Activated CD4-positive, alpha-beta memory T cell treated with anti-CD3 and anti-CD28 coated beads, Interleukin-2, amount 10 ng/mL, durations not matched to agents 7 days and 5 days (primary cell): Measurements from ENCODE around the gene UGT1A10. TPM values are rescaled to one million over a fixed set of nuclear protein-coding genes. Genes with fewer than 3 reads are reported as not detected.
"Not testable (repeated sequence)": the region's sequence is repeated elsewhere in the genome, so short reads cannot be mapped to it uniquely, and the experiment has no call there.

Source experiments
- CTCF ChIA-PET: fragments of 350-600 bp; sonication (Branson Sonifier 250); formaldehyde crosslinking; loops from one replicate; lab custom pipeline; 2021; ENCODE audit warnings: antibody characterized with exemption, inconsistent platforms; lab: Charles Lee
- POLR2A ChIA-PET: fragments of 350-600 bp; sonication (Branson Sonifier 250); formaldehyde crosslinking; loops from one replicate; lab custom pipeline; 2021; ENCODE audit warnings: antibody characterized with exemption; lab: Charles Lee
- DNase-seq: peaks from one replicate; pipeline ENCODE4 v3.0.0-alpha.2; 2020
- H3K27ac Mint-ChIP-seq: one replicate; pipeline ENCODE4 v1.8.0; 2021; ENCODE audit warnings: mild to moderate bottlenecking, mixed read lengths
- H3K27me3 Mint-ChIP-seq: one replicate; pipeline ENCODE4 v1.8.0; 2021; ENCODE audit warnings: mixed read lengths
- H3K36me3 Mint-ChIP-seq: one replicate; pipeline ENCODE4 v1.8.0; 2021; ENCODE audit warnings: low read depth, mixed read lengths
- H3K4me1 Mint-ChIP-seq: one replicate; pipeline ENCODE4 v1.8.0; 2021; ENCODE audit warnings: mixed read lengths
- H3K4me3 Mint-ChIP-seq: one replicate; pipeline ENCODE4 v1.8.0; 2021; ENCODE audit warnings: mild to moderate bottlenecking, mixed read lengths
- H3K9me3 Mint-ChIP-seq: one replicate; pipeline ENCODE4 v1.8.0; 2021; ENCODE audit warnings: mixed read lengths
- total RNA-seq, 2 experiments: library from RNA; stranded (reverse); gene quantifications; one replicate each; pipeline ENCODE4 v1.2.3, GENCODE V29; 2021

UGT1A10 gene
- total RNA-seq, 2 experiments from 2014 or later = not detected

DNA sequence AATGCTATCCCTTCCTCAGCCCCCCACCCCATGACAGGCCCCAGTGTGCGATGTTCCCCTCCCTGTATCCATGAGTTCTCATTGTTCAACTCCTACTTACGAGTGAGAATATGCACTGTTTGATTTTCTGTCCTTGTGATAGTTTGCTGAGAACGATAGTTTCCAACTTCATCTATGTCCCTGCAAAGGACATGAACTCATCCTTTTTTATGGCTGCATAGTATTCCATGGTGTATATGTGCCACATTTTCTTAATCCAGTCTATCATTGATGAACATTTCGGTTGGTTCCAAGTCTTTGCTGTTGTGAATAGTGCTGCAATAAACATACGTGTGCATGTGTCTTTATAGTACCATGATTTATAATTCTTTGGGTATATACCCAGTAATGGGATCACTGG is 14.4 kb upstream of the UGT1A10 start:
- H3K27ac Mint-ChIP-seq, H3K36me3 Mint-ChIP-seq, CTCF ChIA-PET, H3K4me3 Mint-ChIP-seq, H3K9me3 Mint-ChIP-seq, DNase-seq, H3K4me1 Mint-ChIP-seq, POLR2A ChIA-PET: not testable (repeated sequence)
- peaks cover 33% of the 10 kb centered on the region for H3K27me3 Mint-ChIP-seq

DNA sequence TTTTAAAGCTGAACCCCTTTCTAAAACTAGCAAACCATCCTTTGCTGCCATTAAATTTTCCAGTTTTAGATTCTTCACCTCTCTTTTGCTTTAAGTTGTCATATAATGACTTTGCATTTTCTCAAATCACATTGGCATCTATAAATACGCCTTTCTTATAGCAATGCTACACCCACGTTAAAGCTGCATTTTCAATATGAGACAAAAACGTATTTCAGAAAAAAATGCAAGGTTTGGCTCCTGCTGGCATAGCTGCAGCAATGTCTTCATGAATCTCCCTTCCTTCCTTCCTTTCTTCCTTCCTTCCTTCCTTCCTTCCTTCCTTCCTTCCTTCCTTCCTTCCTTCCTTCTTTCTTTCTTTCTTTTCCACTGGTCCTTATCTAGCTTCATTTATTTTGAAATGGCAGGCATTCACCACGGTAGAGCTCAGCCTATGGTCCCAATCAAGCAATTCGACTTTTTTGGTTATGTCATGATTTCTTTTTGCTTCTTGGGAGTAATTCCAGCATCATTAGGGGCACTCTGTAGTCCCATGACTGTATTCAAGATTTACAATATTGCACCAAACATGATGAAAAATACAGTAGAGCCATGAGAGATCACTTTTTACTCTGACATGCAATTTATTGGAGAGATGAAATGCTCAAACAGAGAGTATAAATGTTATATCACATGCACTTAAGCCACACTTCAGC is 8.8 kb upstream of the UGT1A10 start:
- Mint-ChIP-seq H3K27me3 (peaks cover 46% of the 10 kb centered on the region), H3K36me3 (no peaks in the 10 kb centered on the region), H3K9me3 (peaks cover 10% of the 10 kb centered on the region), H3K27ac (no peak overlapping the region), H3K4me3 (no peak overlapping the region), H3K4me1 (no peaks in the 10 kb centered on the region)
- ChIA-PET POLR2A (interaction anchor here (0.7 kb wide), 1 partner anchor 29 kb away, joined by 3 read pairs; no protein-coding TSS in a partner anchor), CTCF (no interaction called here)
- no peak for DNase-seq

DNA sequence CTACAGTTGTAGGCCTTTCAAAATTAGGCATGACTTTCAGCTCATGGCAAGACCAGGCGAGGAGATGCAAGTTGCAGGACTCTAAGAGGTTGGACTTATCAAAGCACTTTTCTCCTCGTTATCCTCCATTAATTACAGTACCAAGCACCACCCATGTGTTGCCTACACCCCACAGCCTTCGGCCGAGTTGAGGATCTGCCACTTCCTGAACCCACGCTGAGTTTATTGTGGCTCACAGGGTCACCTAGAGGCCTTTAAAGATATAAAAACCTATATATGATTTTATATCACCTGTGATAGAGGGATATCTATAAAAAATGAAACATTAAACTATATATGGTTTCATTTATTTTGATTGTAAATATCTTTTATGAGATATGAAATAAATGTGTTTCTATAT is 2.6 kb downstream of the UGT1A10 start:
- no peak overlapping the region for H3K4me3 Mint-ChIP-seq
- no peaks in the 10 kb centered on the region for H3K4me1 Mint-ChIP-seq
- H3K9me3 Mint-ChIP-seq = no peaks in the 10 kb centered on the region
- ChIA-PET CTCF (no interaction called here), POLR2A (no interaction called here)
- no peak for DNase-seq
- H3K27me3 Mint-ChIP-seq = peaks cover 16% of the 10 kb centered on the region
- no peak overlapping the region for H3K27ac Mint-ChIP-seq
- no peaks in the 10 kb centered on the region for H3K36me3 Mint-ChIP-seq

DNA sequence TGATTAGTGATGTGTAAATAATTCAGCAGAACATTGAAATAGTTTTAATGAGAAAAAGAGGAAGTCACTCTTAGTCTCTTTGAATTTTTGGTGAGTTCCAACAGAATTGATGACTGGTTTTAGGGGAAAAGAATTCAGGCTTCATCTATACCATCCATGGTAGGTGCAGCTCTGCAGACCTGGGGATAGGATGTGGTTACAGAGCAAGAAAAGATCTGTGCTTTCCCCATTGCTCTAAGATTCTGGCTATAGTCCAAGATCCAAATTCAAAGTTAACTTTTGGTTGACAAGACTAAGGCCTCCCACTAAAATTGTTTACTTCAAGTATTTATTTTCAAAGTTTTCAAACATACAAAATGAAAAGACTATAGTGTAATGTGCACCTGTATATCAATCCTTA is 3.6 kb downstream of the UGT1A10 start:
- Mint-ChIP-seq H3K36me3 (no peaks in the 10 kb centered on the region), H3K9me3 (peaks cover 5% of the 10 kb centered on the region)

DNA sequence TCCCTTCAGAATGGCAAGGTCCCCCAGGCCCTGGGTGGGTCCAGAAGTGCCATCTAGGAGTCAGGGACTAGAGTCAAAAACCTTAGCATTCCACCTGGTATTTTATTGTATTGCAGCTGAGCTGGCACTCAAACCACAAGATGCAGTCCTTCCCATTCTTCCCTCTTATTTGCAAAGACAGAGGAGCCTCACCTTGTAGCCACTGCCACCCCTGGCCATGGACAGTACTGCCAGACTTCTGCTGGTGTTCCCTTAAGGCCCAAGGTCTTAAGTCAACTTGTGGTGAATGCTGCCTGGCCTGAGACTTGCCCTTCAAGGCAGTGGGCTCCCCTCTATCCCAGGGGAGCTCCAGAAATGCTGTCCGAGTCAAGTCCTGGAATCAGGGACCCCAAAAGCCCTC is 6.9 kb downstream of the UGT1A10 start:
- DNase-seq = no peak
- ChIA-PET POLR2A (no interaction called here), CTCF (no interaction called here)
- H3K9me3 Mint-ChIP-seq = peaks cover 16% of the 10 kb centered on the region
- H3K36me3 Mint-ChIP-seq = peaks cover 4% of the 10 kb centered on the region
- H3K27ac Mint-ChIP-seq = no peak overlapping the region
- no peak overlapping the region for H3K4me3 Mint-ChIP-seq
- H3K27me3 Mint-ChIP-seq = peaks cover 14% of the 10 kb centered on the region
- no peaks in the 10 kb centered on the region for H3K4me1 Mint-ChIP-seq

More for the DNA sequence above, 3.6 kb downstream of the UGT1A10 start:
- DNase-seq = no peak
- no peak overlapping the region for H3K4me3 Mint-ChIP-seq
- ChIA-PET CTCF (no interaction called here), POLR2A (no interaction called here)
- H3K27me3 Mint-ChIP-seq = peaks cover 9% of the 10 kb centered on the region
- H3K4me1 Mint-ChIP-seq = no peaks in the 10 kb centered on the region
- no peak overlapping the region for H3K27ac Mint-ChIP-seq

DNA sequence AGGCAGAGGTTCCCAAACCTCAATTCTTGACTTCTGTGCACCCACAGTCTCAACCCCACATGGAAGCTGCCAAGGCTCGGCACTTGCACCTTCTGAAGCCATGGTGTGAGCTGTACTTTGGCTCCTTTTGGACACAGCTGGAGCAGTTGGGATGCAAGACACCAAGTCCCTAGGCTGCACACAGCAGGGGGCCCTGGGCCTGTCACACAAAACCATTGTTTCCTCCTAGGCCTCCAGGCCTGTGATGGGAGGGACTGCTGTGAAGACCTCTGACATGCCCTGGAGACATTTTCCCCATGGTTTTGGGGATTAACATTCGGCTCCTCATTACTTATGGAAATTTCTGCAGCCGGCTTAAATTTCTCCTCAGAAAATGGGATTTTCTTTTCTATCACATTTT is 9.8 kb downstream of the UGT1A10 start:
- H3K36me3 Mint-ChIP-seq, H3K4me3 Mint-ChIP-seq, H3K27ac Mint-ChIP-seq, DNase-seq, H3K4me1 Mint-ChIP-seq, CTCF ChIA-PET, POLR2A ChIA-PET: not testable (repeated sequence)
- H3K9me3 Mint-ChIP-seq = peaks cover 16% of the 10 kb centered on the region
- peaks cover 17% of the 10 kb centered on the region for H3K27me3 Mint-ChIP-seq

DNA sequence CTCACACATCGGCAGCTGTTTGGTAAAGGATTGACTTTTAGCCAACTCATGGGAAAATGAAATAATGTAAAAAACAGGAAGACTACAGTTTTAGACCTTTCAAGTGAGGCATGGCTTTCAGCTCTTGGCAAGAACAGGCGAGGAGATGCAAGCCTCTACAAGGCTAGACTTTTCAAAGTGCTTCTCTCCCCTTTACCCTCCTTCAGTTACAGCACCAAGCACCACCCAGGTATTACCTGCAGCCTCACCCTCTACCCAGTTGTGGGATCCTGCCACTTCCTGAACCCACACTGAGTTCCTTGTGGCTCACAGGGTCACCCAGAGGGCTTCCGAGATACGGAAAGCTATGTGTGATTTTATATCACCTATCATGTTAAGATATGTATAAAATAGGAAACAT is 14.7 kb downstream of the UGT1A10 start:
- POLR2A ChIA-PET = no interaction called here
- Mint-ChIP-seq H3K27me3 (peaks cover 20% of the 10 kb centered on the region), H3K27ac (no peak overlapping the region), H3K9me3 (peaks cover 11% of the 10 kb centered on the region), H3K4me1 (no peaks in the 10 kb centered on the region), H3K36me3 (peaks cover 4% of the 10 kb centered on the region), H3K4me3 (no peak overlapping the region)
- CTCF ChIA-PET = no interaction called here
- no peak for DNase-seq

DNA sequence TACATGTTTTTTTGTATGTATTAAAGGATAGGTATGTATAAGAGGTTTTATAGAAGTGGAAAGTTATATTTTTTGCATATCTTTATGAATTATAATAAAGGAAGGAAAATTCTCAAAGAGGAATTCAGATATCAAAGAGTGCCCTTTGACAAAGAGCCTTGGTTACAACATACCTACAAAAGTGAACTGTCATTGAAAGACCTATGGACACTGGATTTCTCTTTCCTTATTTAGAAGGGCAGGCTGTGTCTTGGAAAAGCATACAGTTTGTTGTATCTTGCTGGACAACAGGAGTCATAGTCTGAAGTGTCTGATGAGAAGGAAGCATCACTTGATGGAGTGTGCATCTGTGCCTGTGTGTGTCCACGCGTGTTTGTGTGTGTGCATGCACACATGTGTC is 15.2 kb downstream of the UGT1A10 start:
- Mint-ChIP-seq H3K4me1 (peaks cover under 1% of the 10 kb centered on the region), H3K36me3 (peaks cover 2% of the 10 kb centered on the region), H3K27me3 (peaks cover 20% of the 10 kb centered on the region), H3K27ac (no peak overlapping the region), H3K9me3 (peaks cover 9% of the 10 kb centered on the region), H3K4me3 (no peak overlapping the region)
- DNase-seq = no peak
- POLR2A ChIA-PET = no interaction called here
- CTCF ChIA-PET = no interaction called here

DNA sequence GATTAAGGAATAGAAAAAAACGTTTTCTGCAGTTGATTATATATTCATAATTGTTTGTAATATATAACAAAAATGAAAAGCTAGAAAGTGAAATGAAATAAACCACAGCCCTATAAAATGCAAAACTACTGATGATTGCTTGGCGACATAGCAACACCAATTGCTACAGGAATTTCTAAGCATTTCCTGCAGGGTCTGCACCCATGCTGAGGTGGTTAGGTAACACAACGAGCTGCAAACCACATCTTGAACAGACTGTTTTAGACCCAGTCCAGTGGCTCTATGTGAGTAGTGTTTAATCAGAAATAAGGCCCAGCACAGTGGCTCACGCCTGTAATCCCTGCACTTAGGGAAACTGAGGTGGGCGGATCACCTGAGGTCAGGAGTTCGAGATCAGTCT is 18.3 kb downstream of the UGT1A10 start:
- ChIA-PET CTCF (no interaction called here), POLR2A (no interaction called here)
- no peaks in the 10 kb centered on the region for H3K9me3 Mint-ChIP-seq
- no peak overlapping the region for H3K27ac Mint-ChIP-seq
- H3K27me3 Mint-ChIP-seq = peaks cover 29% of the 10 kb centered on the region
- DNase-seq = no peak
- peaks cover 3% of the 10 kb centered on the region for H3K4me1 Mint-ChIP-seq
- H3K4me3 Mint-ChIP-seq = no peak overlapping the region
- H3K36me3 Mint-ChIP-seq = no peaks in the 10 kb centered on the region

DNA sequence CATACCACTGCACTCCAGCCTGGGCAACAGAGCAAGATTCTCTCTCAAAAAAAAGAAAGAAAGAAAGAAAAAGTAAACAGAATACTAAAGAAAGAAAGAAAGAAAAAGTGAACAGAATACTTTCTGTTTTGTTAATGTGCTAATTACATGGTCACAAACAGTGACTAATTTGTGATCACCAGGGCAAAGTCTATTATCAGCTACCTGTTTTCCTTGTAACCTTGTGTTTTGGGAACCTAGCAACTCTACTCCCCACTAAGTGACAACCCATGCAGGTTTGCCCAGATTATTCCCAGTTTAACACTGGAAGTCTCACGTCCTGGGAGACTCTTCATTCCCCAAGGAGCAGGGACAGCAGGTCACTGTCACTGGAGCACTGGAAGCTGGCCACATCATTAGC is 18.8 kb downstream of the UGT1A10 start:
- Mint-ChIP-seq H3K27ac (no peak overlapping the region), H3K36me3 (no peaks in the 10 kb centered on the region), H3K4me1 (peaks cover 3% of the 10 kb centered on the region), H3K27me3 (peaks cover 35% of the 10 kb centered on the region), H3K9me3 (no peaks in the 10 kb centered on the region), H3K4me3 (no peak overlapping the region)
- CTCF ChIA-PET = no interaction called here
- POLR2A ChIA-PET = no interaction called here
- no peak for DNase-seq

DNA sequence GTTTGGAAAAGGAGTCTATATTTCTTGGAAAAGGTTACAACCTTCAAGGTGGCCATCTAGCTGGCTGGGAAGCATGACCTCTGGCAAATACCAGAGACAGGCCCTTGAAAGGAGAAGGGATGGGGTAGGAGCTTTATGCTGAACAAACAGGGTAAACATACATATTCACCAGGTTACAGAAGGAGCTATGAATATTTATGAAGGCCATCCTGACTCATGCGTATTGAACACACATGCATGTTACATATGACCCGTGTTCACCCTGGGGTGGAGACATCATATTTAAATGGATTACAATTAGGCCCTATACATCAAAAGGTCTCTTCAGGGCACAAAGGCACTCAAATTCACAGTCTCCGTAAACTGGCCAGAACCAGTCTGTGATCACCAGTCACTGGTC is 19.7 kb downstream of the UGT1A10 start:
- H3K4me3 Mint-ChIP-seq, DNase-seq: not testable (repeated sequence)

DNA sequence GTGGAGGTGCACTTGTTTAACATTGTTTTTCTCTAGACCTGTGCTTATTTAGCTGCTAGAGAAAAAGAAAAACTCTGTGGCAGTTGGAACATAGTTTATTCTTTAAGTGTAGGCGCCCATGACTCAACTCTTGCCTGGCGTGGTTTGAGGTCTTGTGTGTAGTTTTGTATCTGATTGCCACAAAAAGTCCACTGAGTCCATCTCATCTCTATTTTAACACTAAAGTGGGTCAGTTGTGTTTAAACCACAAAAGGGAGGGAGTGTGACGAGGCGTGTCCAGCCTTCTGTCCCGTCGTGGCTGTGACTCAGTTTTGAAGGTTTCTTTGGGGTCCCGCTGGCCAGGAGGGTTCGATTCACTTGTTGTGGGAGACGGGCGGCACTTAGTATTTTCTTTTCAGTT is 20.2 kb downstream of the UGT1A10 start:
- Mint-ChIP-seq H3K4me1 (peaks cover 3% of the 10 kb centered on the region), H3K27me3 (peaks cover 39% of the 10 kb centered on the region), H3K36me3 (no peaks in the 10 kb centered on the region), H3K4me3 (no peak overlapping the region), H3K27ac (no peak overlapping the region), H3K9me3 (no peaks in the 10 kb centered on the region)
- ChIA-PET CTCF (no interaction called here), POLR2A (interaction anchor here (0.6 kb wide), 1 partner anchor 29 kb away, joined by 3 read pairs; no protein-coding TSS in a partner anchor)
- no peak for DNase-seq

More for the DNA sequence above, 19.7 kb downstream of the UGT1A10 start:
- CTCF ChIA-PET, H3K9me3 Mint-ChIP-seq, H3K27ac Mint-ChIP-seq, POLR2A ChIA-PET, H3K36me3 Mint-ChIP-seq, H3K4me1 Mint-ChIP-seq: not testable (repeated sequence)
- peaks cover 36% of the 10 kb centered on the region for H3K27me3 Mint-ChIP-seq

DNA sequence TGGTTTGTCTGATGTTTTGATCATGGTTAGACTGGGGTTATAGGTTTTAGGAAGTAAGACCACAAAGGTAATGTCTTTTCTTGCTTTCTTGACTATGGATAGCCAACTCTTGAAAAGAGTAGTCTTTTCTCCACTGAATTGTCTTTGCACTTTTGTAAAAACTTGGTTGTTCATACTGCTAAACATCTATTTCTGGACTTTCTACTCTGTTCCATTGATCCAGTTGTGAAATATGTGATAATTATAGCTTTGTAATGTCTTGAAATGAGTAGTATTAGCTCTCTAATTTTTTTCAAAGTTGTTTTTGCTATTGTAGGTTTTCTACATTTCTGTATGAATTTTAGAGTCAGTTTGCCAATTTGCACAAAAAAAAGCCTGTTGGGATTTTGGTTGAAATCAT is 22.4 kb downstream of the UGT1A10 start:
- Mint-ChIP-seq H3K27ac (no peak overlapping the region), H3K4me1 (peaks cover 3% of the 10 kb centered on the region), H3K36me3 (no peaks in the 10 kb centered on the region), H3K4me3 (no peak overlapping the region), H3K27me3 (peaks cover 40% of the 10 kb centered on the region), H3K9me3 (no peaks in the 10 kb centered on the region)
- DNase-seq = no peak
- ChIA-PET CTCF (no interaction called here), POLR2A (no interaction called here)

DNA sequence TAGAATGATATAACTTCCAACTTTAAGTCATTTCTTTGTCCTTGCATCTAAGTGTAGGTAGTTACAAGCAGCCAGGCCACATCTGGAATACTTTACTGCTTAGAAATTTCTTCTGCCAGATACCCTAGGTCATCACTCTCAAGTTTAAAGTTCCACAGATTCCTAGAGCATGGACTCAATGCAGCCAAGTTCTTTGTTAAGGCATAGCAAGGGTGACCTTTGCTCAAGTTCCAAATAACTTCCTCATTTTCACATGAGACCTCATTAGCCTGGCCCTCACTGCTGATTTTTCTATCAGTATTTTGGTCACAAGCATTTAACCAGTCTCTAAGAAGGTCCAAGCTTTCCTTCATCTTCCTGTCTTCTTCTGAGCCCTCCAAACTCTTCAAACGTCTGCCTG is 27.7 kb downstream of the UGT1A10 start:
- POLR2A ChIA-PET = no interaction called here

More for the DNA sequence above, 27.7 kb downstream of the UGT1A10 start:
- no peak overlapping the region for H3K27ac Mint-ChIP-seq
- CTCF ChIA-PET = no interaction called here
- no peak for DNase-seq
- H3K9me3 Mint-ChIP-seq = no peaks in the 10 kb centered on the region
- peaks cover 33% of the 10 kb centered on the region for H3K27me3 Mint-ChIP-seq
- H3K4me3 Mint-ChIP-seq = no peak overlapping the region
- H3K4me1 Mint-ChIP-seq = no peaks in the 10 kb centered on the region
- H3K36me3 Mint-ChIP-seq = no peaks in the 10 kb centered on the region
